HT-29 (cell line): Measurements from ENCODE around the gene USP12. TPM values are rescaled to one million over a fixed set of nuclear protein-coding genes. Genes with fewer than 3 reads are reported as not detected.
"Not testable (repeated sequence)": the region's sequence is repeated elsewhere in the genome, so short reads cannot be mapped to it uniquely, and the experiment has no call there.

ENCODE experiments used
- DNase-seq: peaks from one replicate; pipeline ENCODE4 v3.0.0-alpha.2; 2015; ENCODE audit warnings: low spot score
- total RNA-seq: library from RNA; depleted of rRNA; stranded (reverse); fragments of >200 nt; shearing (Covaris generic); gene quantifications from 2 replicates; pipeline ENCODE4 v1.2.3, GENCODE V29; 2014

The USP12 gene
- total RNA-seq, 1 experiment from 2014 or later: 19.4 TPM

DNA sequence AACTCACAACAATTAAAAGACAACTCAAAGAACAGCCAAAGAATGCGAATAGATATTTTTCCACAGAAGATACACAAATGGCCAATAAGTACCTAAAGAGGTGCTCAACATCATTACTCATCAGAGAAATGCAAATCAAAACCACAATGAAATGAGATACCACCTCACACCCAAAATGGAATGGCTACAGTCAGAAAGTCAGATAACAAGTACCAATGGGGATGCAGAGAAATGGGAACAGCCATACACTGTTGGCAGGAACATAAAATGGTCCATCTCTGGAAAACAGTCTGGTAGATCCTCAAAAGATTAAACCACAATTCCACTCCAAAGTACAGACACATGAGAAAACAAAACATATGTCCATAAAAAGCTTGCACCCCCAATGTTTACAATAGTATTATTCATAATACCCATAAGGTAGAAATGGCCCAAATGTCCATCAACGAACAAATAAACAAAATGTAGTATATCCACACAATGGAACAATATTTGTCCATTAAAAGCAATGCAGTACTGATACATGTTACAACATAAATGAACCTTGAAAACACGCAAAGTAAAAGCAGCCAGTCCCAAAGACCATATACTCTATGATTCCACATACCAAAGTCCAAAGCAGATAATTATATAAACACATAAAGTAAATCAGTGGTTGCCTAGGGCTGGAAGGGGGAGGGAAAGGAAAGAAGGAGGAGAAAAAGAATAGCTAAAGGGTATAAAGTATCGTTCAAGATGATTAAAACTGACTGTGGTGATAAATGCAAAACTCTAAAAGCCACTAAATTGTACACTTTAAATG, 19.6 kb downstream of the USP12 start:
- DNase-seq: peak; percentile 30

GRCh38 chr13:27149702-27150101, 21.9 kb downstream of the USP12 start:
- no peak for DNase-seq

- no peak for DNase-seq
These were observed 22.7 kb downstream of the USP12 start for GRCh38 chr13:27148900-27149299.

GRCh38 chr13:27147530-27148170, 24.0 kb downstream of the USP12 start:
- no peak for DNase-seq

DNA sequence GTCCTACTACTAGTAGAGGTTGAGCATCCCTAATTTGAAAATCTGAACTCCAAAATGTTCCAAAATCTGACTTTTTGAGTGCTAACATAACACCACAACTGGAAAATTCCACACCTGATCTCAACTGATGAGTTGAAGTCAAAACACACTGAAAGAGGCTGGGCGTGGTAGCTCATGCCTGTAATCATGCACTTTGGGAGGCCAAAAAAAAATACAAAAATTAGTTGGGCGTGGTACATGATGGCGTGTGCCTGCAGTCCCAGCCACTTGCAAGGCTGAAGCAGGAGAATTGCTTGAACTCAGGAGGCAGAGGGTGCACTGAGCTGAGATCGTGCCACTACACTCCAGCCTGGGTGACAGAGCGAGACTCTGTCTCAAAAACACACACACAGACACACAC, 29.9 kb downstream of the USP12 start:
- no peak for DNase-seq

DNA sequence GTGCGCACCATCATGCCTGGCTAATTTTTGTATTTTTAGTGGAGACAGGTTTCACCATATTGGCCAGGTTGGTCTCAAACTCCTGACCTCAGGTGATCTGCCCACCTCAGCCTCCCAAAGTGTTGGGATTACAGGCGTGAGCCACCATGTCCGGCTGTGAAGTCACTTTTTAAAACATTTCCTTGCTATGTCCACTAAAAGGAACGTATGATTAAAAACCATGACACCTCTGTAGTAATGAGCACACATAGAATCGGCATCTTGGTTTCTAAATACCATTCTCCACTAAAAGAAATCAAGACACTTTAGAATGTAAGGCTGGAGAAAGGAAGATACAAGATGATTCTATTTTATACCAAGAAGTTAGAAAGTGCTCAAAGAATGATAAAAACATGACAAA, 30.5 kb downstream of the USP12 start:
- DNase-seq: not testable (repeated sequence)

- no peak for DNase-seq
These were observed 31.6 kb downstream of the USP12 start for GRCh38 chr13:27140060-27140459.

DNA sequence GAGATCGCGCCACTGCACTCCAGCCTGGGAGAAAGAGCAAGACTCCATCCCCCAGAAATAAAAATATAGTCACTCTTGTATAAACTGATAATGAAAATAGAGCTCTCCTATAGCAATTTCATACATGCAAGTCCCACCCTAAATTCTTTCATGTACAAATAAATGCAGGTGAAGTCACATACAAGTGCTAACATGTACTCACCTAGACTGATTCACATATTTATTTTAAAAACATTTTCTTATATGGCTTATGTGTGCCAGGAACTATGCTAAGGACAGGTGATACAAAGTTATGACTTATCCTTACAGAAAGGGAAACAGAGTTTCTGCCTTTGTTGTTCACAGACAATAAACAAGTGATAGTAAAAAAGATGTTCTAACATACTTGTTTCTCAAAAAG, 32.0 kb downstream of the USP12 start:
- DNase-seq: no peak

DNA sequence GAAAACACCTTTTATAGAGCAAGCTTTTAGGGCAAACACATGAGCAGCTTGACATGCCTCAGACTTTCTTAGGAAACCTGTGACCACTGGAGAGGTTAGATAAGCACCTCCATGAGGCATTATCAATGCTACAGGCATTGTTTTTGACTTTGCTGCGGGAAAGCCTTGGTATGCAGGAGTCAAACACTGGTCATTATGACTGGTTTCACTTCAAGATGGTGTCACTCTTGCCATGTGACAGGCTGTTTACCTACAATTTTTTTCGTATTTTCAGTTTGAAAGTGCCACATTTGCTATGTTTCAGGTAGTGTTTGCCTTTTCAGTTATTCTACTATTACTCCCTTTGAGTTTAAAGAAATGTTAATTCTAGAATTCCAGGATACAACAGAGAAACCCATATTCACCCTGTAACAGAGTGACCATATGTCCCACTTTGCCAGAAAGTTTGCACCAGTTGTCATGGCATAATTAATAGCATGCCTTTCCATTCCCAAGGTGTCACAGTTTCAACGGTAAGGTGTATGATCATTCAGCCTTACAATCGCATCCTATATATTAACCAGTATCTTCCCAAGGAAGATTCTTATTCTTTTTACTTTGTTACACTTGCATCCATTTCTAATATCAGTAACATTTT, 33.0 kb downstream of the USP12 start:
- no peak for DNase-seq

GRCh38 chr13:27137759-27138158, 33.9 kb downstream of the USP12 start:
- DNase-seq: no peak

GRCh38 chr13:27135023-27135422, 36.6 kb downstream of the USP12 start:
- DNase-seq: no peak

- DNase-seq: no peak
These were observed 37.7 kb downstream of the USP12 start for GRCh38 chr13:27133889-27134288.

DNA sequence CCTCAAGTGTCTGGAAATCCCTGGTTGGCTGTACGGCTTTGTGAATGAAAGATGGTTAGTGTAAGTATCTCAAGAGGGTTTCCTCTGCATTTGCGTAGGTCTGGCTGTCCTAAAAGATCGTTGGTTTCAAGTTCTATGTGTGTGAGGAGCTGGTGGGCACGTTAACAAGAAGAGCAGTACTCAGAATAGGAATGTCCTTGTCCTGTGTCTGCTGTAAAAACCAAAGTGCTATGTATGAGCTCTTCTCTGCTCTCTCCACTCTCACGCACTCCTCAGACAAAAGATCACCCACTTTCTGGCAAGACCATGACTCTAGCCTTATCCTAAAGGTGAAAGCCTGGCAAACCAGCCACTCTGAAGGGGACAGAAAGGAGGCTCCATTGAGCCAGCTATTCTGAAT, 39.1 kb downstream of the USP12 start:
- DNase-seq: no peak

- no peak for DNase-seq
These were observed 39.7 kb downstream of the USP12 start for GRCh38 chr13:27131906-27132305.

DNA sequence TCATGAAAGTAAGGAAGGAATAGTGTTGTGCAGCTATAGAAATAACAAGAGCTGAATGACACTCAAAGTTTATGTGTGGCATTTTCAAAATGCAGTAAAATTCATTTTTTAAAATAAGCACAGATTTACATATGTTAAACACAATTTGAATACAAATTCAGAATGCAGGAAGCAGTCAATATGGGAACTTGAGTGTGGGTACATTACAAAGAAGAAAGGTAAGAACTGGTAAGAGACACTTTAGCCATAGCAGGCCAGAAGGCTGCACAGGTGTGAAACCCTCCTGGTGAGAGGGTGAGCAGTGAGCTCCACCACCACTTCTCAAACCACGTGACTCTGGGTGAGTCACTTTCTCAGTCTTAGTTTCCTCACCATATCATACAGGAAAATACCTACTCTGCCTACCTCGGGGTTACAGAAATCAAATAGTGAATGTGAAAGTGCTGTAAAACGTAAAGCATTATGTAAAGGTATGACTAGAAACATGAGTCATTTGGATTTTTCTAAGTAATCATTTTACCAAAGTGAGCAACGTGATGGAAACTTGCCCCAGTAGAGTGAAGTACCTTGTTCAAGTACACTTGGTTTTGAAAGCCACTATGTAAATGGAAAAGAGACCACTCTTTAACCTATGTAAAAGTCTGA, 40.5 kb downstream of the USP12 start:
- DNase-seq: peak; percentile 77

DNA sequence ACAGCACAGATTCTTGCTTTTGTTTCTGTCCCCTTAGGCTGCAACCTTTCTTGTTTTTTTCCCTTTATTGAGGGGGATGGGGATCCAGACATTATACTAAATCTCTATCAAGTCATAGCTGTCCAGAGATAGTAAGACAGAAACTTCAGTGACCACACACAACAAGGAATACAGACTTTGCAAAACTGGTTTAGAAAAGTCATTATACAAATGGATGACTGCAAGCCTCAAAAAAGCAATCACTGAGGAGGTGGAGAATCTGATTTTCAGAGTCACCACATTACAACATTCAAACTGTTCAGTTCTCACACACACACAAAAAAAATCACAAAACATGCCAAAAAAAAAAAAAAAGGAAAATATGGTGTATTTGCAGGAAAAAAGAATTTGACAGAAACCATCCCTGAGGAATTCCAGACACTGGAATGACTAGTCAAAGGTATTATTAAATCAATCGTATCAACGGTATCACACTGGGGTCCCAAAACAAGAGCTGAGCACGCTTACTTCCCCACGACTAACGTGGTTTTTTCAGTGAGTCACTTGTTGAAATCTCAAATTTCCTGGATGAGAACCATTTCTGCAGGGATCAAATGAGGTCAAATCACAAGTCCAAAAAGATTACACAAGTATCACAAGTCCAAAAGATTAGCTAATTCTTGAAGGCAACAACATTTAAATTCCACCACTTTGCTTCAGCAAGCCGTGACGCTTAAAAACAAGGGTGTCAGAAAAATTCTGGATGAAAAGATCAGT, 41.2 kb downstream of the USP12 start:
- no peak for DNase-seq

GRCh38 chr13:27128825-27129627, 42.6 kb downstream of the USP12 start:
- DNase-seq: peak; percentile 33

GRCh38 chr13:27126859-27127258, 44.8 kb downstream of the USP12 start:
- DNase-seq: no peak

GRCh38 chr13:27125357-27126282, 46.0 kb downstream of the USP12 start:
- peak; percentile 50 for DNase-seq

GRCh38 chr13:27124571-27124970, 47.0 kb downstream of the USP12 start:
- DNase-seq: no peak
